ENCODE measurements around the gene CPVL. TPM values are rescaled to one million over a fixed set of nuclear protein-coding genes. Genes with fewer than 3 reads are reported as not detected.

The CPVL gene
- total and polyA plus RNA-seq, 10 donors, result 18.7 to 259 (median 130) TPM

DNA sequence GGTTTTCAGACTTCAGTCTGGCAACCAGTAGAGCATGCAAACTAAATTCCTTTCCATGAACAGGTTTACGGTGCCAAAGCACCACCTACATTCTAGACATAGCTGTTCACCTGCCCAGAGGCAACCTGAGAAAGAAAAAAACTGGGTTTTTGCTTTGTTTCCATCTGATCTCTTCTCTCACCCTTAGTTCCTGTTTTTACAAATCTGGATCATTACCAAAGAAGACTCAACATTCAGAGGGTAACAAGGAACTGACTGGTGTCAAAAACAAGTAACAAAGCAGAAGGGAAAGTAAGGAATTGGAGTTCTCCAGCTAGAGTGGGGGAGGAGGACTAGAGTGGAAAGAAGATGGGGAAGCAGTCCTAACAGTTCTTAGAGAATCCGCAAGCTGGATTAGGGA, 36.4 kb downstream of the CPVL start:
- Histone ChIP-seq H3K4me3 (no peak overlapping the region), H3K4me1 (peaks cover 0 to 49% (median 18%) of the 10 kb centered on the region in 6 donors), H3K9me3 (no peaks in the 10 kb centered on the region), H3K36me3 (peaks cover 0 to 10% (median 0%) of the 10 kb centered on the region in 6 donors), H3K27me3 (replicated peaks in 1 of 7) (no peaks in the 10 kb centered on the region), H3K27ac (peak overlapping the region in 2 of 8 donors; percentile 18 to 29)
- 60 to 74% (median 68%) methylated on average over 2 of the region's 2 CpGs for WGBS, 5 donors
- TF ChIP-seq POLR2AphosphoS5 (IDR thresholded peaks at IDR 0.05) (no peak), CTCF (IDR thresholded peaks at IDR 0.05 in 8 of 11, conservative IDR thresholded peaks at IDR 0.05 in 3 of 11) (no peak), POLR2A (IDR thresholded peaks at IDR 0.05) (no peak)
- DNase-seq, result no peak
- intact Hi-C loops (cut with DNase I; ENCODE audit: low total_unique reads), result loop anchor here (5.0 to 10.0 kb wide), 2 partner anchors 155 to 297 kb away; partner anchors contain the start of gene TRIL

- H3K27me3 ChIP-seq (replicated peaks in 1 of 7), result no peaks in the 10 kb centered on the region
- H3K4me3 ChIP-seq, result no peak overlapping the region
- TF ChIP-seq POLR2A (IDR thresholded peaks at IDR 0.05), result no peak
- TF ChIP-seq CTCF (IDR thresholded peaks at IDR 0.05 in 8 of 11, conservative IDR thresholded peaks at IDR 0.05 in 3 of 11), result no peak
- no peak for TF ChIP-seq POLR2AphosphoS5 (IDR thresholded peaks at IDR 0.05)
- peak overlapping the region in 2 of 8 donors; percentile 18 to 29 for H3K27ac ChIP-seq
- 40 to 59% (median 50%) methylated on average over 3 of the region's 3 CpGs for WGBS, 5 donors
- intact Hi-C loops (cut with DNase I; ENCODE audit: low total_unique reads), result loop anchor here (10.0 kb wide), 1 partner anchor 155 kb away; the partner anchor contains the start of gene TRIL
- DNase-seq, result no peak
- no peaks in the 10 kb centered on the region for H3K9me3 ChIP-seq
- H3K4me1 ChIP-seq, result peaks cover 0 to 43% (median 12%) of the 10 kb centered on the region in 6 donors
- peaks cover 0 to 10% (median 0%) of the 10 kb centered on the region in 6 donors for H3K36me3 ChIP-seq
Observed at GRCh38 chr7:29109358-29109757, 37.0 kb downstream of the CPVL start.

DNA sequence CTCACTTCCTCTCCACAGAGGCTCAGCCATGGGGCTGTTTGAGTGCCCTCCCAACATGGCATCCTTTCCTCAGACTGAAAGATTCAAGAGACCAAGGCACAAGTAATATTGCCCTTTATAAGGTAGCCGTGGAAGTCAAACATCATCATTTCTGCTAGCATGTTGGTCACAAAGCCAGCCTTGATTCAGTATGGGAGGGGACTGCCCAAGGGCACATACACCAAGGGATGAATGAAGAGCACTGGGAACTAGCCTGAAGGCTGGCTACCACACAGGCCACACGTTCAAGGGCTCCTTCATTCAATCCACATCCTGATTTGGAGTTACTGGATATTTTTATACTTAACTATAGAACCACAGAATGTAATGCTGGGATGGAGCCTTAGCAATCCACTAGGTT, 39.3 kb downstream of the CPVL start:
- Histone ChIP-seq H3K27me3 (replicated peaks in 1 of 7) (no peaks in the 10 kb centered on the region), H3K4me1 (peaks cover 0 to 34% (median 17%) of the 10 kb centered on the region in 6 donors), H3K9me3 (no peaks in the 10 kb centered on the region), H3K36me3 (peaks cover 0 to 4% (median 0%) of the 10 kb centered on the region in 6 donors), H3K4me3 (no peak overlapping the region), H3K27ac (no peak overlapping the region)
- intact Hi-C loops (cut with DNase I; ENCODE audit: low total_unique reads), result loop anchor here (10.0 kb wide), 1 partner anchor 152 kb away; the partner anchor contains the start of gene TRIL
- DNase-seq, result no peak
- no peak for TF ChIP-seq POLR2A (IDR thresholded peaks at IDR 0.05)
- no peak for TF ChIP-seq POLR2AphosphoS5 (IDR thresholded peaks at IDR 0.05)
- TF ChIP-seq CTCF (IDR thresholded peaks at IDR 0.05 in 8 of 11, conservative IDR thresholded peaks at IDR 0.05 in 3 of 11), result no peak
- 50 to 93% (median 84%) methylated on average over 1 to 2 of the region's 2 CpGs for WGBS, 5 donors

GRCh38 chr7:29106669-29106988, 39.7 kb downstream of the CPVL start:
- H3K36me3 ChIP-seq, result peaks cover 0 to under 1% (median 0%) of the 10 kb centered on the region in 6 donors
- no peaks in the 10 kb centered on the region for H3K27me3 ChIP-seq (replicated peaks in 1 of 7)
- 57 to 71% (median 60%) methylated on average over 3 of the region's 3 CpGs for WGBS, 5 donors
- no peak for DNase-seq
- intact Hi-C loops (cut with DNase I; ENCODE audit: low total_unique reads), result loop anchor here (10.0 kb wide), 1 partner anchor 152 kb away; the partner anchor contains the start of gene TRIL
- H3K27ac ChIP-seq, result no peak overlapping the region
- no peaks in the 10 kb centered on the region for H3K9me3 ChIP-seq
- H3K4me1 ChIP-seq, result peaks cover 0 to 36% (median 20%) of the 10 kb centered on the region in 6 donors
- no peak for TF ChIP-seq CTCF (IDR thresholded peaks at IDR 0.05 in 8 of 11, conservative IDR thresholded peaks at IDR 0.05 in 3 of 11)
- no peak for TF ChIP-seq POLR2A (IDR thresholded peaks at IDR 0.05)
- no peak for TF ChIP-seq POLR2AphosphoS5 (IDR thresholded peaks at IDR 0.05)
- no peak overlapping the region for H3K4me3 ChIP-seq
